Osteoblast (primary cell): ENCODE results near the gene CTDSPL2. TPM values are rescaled to one million over a fixed set of nuclear protein-coding genes. Genes with fewer than 3 reads are reported as not detected.

Experiments
- DNase-seq: peaks from one replicate; pipeline ENCODE4 v3.0.0; 2011; ENCODE audit warnings: low spot score, mixed read lengths; ENCODE audit not compliant: insufficient read length; ENCODE audit errors: missing footprints
- H2AFZ ChIP-seq: 2 replicates; pipeline ENCODE4 v1.6.0; 2011; ENCODE audit warnings: mild to moderate bottlenecking, low read length
- H3K27ac ChIP-seq: 2 replicates; pipeline ENCODE4 v1.5.1; 2011; ENCODE audit warnings: mild to moderate bottlenecking, low read depth, low read length, moderate library complexity
- H3K27me3 ChIP-seq: 2 replicates; pipeline ENCODE4 v1.6.0; 2012; ENCODE audit warnings: mild to moderate bottlenecking, control low read depth, inconsistent platforms, low read length, moderate library complexity; ENCODE audit not compliant: insufficient read depth
- H3K36me3 ChIP-seq: 2 replicates; pipeline ENCODE4 v1.5.1; 2011; ENCODE audit warnings: mild to moderate bottlenecking, low read length, control low read depth, moderate library complexity; ENCODE audit not compliant: insufficient read depth
- H3K4me1 ChIP-seq: 2 replicates; pipeline ENCODE4 v1.5.1; 2011; ENCODE audit warnings: mild to moderate bottlenecking, low read length, control low read depth, moderate library complexity; ENCODE audit not compliant: insufficient read depth
- H3K4me2 ChIP-seq: 2 replicates; pipeline ENCODE4 v1.6.0; 2011; ENCODE audit warnings: mild to moderate bottlenecking, low read length; ENCODE audit not compliant: insufficient read depth
- H3K4me3 ChIP-seq: fragments of 200-600 bp; sonication (generic); 3 replicates; pipeline ENCODE4 v1.5.1; 2012; ENCODE audit warnings: mild to moderate bottlenecking, low read length, inconsistent platforms; ENCODE audit not compliant: insufficient read depth
- H3K79me2 ChIP-seq: 2 replicates; pipeline ENCODE4 v1.6.0; 2012; ENCODE audit warnings: mild to moderate bottlenecking, low read length, control low read depth, inconsistent platforms; ENCODE audit not compliant: insufficient read depth
- H3K9me3 ChIP-seq: 2 replicates; pipeline ENCODE4 v1.5.1; 2011; ENCODE audit warnings: low read depth, low read length, control low read depth
- H4K20me1 ChIP-seq: 2 replicates; pipeline ENCODE4 v1.6.0; 2012; ENCODE audit warnings: mild to moderate bottlenecking, low read length, control low read depth; ENCODE audit not compliant: insufficient read depth
- CTCF ChIP-seq: IDR thresholded peaks from 2 replicates; pipeline ENCODE4 v1.5.1; 2011; ENCODE audit warnings: mild to moderate bottlenecking, low read depth, low read length, moderate library complexity; ENCODE audit errors: extremely low read depth
- total RNA-seq: library from RNA; depleted of rRNA; stranded (reverse); fragments of >200 nt; gene quantifications from 2 replicates; pipeline ENCODE4 v1.2.3, GENCODE V29; 2012

The CTDSPL2 gene
- total RNA-seq, 1 donor: 75.3 TPM

GRCh38 chr15:44568338-44568737 is 140.9 kb downstream of the CTDSPL2 start:
- no peaks in the 10 kb centered on the region for H4K20me1 ChIP-seq
- no peak overlapping the region for H3K4me3 ChIP-seq
- no peaks in the 10 kb centered on the region for H3K27me3 ChIP-seq
- H3K36me3 ChIP-seq: peaks cover 59% of the 10 kb centered on the region
- no peak overlapping the region for H2AFZ ChIP-seq
- H3K4me1 ChIP-seq: no peaks in the 10 kb centered on the region
- H3K27ac ChIP-seq: no peak overlapping the region
- H3K9me3 ChIP-seq: no peaks in the 10 kb centered on the region
- no peak overlapping the region for H3K4me2 ChIP-seq
- TF ChIP-seq CTCF: no peak
- H3K79me2 ChIP-seq: no peaks in the 10 kb centered on the region
- no peak for DNase-seq

GRCh38 chr15:44569316-44569715 is 141.9 kb downstream of the CTDSPL2 start:
- Histone ChIP-seq H3K4me1 (no peaks in the 10 kb centered on the region), H3K4me2 (no peak overlapping the region), H3K27ac (no peak overlapping the region), H3K36me3 (peaks cover 50% of the 10 kb centered on the region), H2AFZ (no peak overlapping the region), H3K9me3 (no peaks in the 10 kb centered on the region), H3K4me3 (no peak overlapping the region), H3K27me3 (no peaks in the 10 kb centered on the region), H3K79me2 (no peaks in the 10 kb centered on the region), H4K20me1 (no peaks in the 10 kb centered on the region)
- DNase-seq: no peak
- no peak for TF ChIP-seq CTCF

GRCh38 chr15:44570361-44570760 is 142.9 kb downstream of the CTDSPL2 start:
- Histone ChIP-seq H3K4me1 (no peaks in the 10 kb centered on the region), H3K36me3 (peaks cover 46% of the 10 kb centered on the region), H4K20me1 (no peaks in the 10 kb centered on the region), H3K27me3 (no peaks in the 10 kb centered on the region), H3K9me3 (no peaks in the 10 kb centered on the region), H3K4me2 (no peak overlapping the region), H3K4me3 (no peak overlapping the region), H3K27ac (no peak overlapping the region), H3K79me2 (no peaks in the 10 kb centered on the region), H2AFZ (no peak overlapping the region)
- no peak for DNase-seq
- TF ChIP-seq CTCF: no peak

- no peak overlapping the region for H3K27ac ChIP-seq
- DNase-seq: no peak
- peaks cover 3% of the 10 kb centered on the region for H3K79me2 ChIP-seq
- H2AFZ ChIP-seq: no peak overlapping the region
- H3K36me3 ChIP-seq: peaks cover 26% of the 10 kb centered on the region
- no peaks in the 10 kb centered on the region for H4K20me1 ChIP-seq
- no peak for TF ChIP-seq CTCF
- no peak overlapping the region for H3K4me3 ChIP-seq
- H3K4me2 ChIP-seq: no peak overlapping the region
- H3K9me3 ChIP-seq: no peaks in the 10 kb centered on the region
- no peaks in the 10 kb centered on the region for H3K27me3 ChIP-seq
- H3K4me1 ChIP-seq: no peaks in the 10 kb centered on the region
These were observed 146.0 kb downstream of the CTDSPL2 start for GRCh38 chr15:44573386-44573785.
